ENCODE measurements around the gene FAM236B.
"Not testable (repeated sequence)": the region's sequence is repeated elsewhere in the genome, so short reads cannot be mapped to it uniquely, and the experiment has no call there.

The FAM236B gene

DNA sequence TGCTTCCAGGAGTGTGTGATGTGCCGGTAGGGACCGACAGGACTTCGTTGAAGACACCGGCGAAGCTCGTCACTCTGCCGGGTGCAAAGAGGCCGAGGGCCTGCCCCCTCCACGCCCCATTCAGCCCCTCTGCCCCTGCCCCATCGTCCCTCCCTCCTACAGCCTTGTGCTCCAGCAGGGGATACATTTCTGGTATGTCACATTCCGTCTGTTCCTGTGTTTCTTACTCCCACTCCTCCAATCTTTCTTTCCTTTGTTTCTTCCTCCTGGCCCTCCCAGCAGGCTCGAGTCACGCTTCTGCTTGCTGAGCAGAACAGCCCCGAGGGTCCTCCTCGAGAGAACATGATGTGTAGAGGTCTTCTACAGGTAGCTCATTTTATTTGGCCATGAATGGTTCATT, at the start of gene FAM236B:
FAM236B (minus strand) TSS at position 101 of the 400 bp plus-strand sequence; CDS start at position 1, 100 bp downstream.
- not testable (repeated sequence) for DNase-seq (ENCODE audit: low spot score)

DNA sequence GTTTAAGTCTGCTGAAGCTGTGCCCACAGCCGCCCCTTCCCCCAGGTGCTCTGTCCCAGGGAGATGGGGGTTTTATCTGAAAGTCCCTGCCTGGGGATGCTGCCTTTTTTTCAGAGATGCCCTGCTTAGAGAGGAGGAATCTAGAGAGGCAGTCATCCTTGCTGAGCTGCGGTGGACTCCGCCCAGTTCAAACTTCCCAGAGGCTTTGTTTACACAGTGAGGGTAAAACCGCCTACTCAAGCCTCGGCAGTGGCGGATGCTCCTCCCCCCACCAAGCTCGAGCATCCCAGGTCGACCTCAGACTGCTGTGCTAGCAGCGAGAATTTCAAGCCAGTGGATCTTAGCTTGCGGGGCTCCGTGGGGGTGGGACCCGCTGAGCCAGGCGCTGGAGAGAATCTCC, 48.2 kb upstream of the FAM236B start:
- not testable (repeated sequence) for DNase-seq (ENCODE audit: low spot score)

DNA sequence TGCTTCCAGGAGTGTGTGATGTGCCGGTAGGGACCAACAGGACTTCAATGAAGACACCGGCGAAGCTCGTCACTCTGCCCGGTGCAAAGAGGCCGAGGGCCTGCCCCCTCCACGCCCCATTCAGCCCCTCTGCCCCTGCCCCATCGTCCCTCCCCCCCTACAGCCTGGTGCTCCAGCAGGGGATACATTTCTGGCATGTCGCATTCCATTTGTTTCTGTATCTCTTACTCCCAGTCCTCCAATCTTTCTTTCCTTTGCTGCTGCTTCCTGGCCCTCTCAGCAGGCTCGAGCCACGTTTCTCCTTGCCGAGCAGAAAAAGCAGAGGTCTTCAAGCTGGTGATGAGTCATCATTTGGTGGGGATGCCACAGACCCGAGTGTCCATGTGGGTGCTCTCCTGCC, 25.6 kb upstream of the FAM236B start, which contains the start of gene FAM236D:
FAM236D (minus strand) TSS at position 101 of the 400 bp plus-strand sequence; CDS start at position 1, 100 bp downstream.
- not testable (repeated sequence) for DNase-seq (ENCODE audit: low spot score)

DNA sequence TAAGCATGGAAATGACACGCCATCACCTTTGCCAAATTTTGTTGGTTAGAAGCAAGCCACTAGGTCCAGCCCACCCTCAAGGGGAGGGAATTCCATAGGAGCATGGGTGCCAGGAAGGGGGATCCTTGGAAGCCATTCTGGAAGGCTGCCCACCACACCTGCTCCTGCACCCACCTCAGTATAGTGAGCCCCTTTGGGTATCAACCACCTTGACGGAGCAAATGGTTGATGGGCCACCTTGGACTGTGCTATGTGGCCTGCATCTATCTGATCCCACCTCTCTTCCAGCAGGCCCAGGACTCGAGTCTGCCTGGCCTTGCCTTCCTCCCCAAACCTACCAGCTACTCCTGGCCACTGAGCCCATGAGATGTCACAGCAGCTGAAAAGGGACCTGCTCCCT, 7.9 kb upstream of the FAM236B start:
- DNase-seq (ENCODE audit: low spot score), result not testable (repeated sequence)

DNA sequence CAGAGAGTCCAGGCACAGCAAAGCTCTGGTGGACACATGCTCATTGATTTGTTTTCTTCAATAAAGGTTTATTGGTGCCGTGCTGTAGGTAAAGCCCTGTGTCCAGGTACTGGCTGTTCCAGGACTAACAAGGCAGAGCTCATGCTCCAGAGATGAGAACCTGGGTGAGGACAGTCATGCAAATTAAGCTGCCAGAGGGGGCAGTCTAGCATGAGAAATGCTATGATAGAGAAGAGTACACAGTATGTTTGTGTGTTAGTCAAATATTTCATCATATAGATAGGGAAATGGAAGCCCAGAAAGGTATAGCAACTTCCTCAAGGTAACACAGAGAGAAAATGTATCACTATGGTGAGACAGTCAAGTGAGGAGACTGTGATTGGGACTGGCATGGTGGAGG, 5.7 kb upstream of the FAM236B start:
- DNase-seq (ENCODE audit: low spot score), result not testable (repeated sequence)

DNA sequence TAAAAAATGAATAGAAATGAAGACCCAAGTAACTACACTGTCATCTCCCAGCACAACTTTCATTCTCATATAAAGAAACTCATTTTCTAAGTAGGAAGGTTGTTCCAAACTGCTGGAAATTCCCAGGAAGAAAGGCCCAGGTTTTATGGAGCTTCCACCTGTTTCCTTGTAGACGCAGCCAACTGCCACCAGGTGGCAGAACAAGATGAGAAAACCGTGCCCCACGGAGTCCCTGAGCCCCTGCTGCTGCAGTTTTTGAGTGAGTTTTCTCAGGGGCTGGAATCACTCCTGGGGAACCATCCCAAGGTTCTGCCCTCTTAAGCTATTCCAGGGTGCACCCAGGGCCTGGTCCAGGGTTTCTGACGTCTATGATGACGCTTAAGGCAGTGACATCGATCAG, 1.5 kb upstream of the FAM236B start:
- DNase-seq (ENCODE audit: low spot score), result not testable (repeated sequence)

DNA sequence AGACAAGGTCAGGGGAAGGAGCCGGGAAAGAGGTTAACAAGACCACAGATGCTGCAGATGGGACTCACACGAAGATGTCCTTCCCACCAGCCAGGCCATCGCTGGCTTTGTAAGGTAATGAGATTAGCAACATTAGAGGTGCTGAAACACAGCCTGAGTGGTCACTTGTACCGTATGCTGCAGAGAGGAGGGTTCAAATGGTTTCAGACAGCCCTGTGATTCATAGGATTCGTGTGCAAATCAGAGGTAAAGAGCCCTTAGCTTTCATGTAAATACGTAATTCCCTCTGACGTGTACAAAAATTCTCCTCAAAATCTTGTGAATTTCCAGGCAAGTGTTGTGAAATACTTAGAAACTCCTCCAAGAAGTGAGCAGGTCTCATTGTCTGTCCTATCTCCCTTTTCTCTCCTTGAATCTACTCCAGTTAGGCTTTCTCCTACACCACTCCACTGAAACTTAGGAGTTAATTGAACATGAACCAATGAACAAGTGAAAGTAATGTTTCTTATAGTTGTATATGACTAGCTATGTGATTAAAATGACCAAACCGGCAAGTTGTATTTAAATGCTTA, 991 bp upstream of the FAM236B start:
- DNase-seq (ENCODE audit: low spot score), result not testable (repeated sequence)

DNA sequence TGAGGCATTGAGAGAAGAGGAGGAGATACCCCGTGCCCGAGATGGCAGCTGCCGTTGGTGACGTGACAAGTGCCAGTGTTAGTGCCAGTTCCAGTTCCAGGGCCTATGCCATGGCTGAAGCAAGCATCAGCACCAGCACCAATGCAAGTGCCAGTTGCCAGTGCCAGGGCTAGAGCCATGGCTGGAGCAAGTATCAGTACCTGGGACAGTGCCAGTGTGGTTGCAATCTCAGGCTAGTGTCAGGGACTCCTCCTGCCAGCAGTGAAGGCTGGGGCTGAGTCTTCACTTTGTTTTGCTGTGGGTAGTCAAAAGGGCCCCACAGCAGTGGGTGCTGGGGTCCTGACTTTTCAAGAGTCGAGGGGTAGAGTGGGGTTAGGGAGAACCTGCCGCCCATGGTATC, 4.3 kb downstream of the FAM236B start:
- not testable (repeated sequence) for DNase-seq (ENCODE audit: low spot score)

DNA sequence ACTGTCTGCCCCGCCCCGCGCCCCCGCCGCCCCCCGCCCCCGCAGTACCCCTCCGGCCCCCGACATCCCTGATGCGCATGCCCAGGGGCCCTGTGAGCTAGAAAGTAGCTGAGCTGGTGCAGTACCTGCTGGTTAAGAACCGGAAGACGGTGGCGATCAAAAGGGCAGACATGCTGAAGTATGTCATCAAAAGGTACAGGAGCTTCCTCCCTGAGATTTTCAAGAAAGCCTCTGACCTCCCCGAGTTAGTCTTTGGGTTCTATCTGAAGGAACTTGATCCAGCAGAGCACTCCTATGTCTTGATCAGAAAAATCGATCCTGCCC, 5.0 kb downstream of the FAM236B start:
- DNase-seq (ENCODE audit: low spot score), result not testable (repeated sequence)

DNA sequence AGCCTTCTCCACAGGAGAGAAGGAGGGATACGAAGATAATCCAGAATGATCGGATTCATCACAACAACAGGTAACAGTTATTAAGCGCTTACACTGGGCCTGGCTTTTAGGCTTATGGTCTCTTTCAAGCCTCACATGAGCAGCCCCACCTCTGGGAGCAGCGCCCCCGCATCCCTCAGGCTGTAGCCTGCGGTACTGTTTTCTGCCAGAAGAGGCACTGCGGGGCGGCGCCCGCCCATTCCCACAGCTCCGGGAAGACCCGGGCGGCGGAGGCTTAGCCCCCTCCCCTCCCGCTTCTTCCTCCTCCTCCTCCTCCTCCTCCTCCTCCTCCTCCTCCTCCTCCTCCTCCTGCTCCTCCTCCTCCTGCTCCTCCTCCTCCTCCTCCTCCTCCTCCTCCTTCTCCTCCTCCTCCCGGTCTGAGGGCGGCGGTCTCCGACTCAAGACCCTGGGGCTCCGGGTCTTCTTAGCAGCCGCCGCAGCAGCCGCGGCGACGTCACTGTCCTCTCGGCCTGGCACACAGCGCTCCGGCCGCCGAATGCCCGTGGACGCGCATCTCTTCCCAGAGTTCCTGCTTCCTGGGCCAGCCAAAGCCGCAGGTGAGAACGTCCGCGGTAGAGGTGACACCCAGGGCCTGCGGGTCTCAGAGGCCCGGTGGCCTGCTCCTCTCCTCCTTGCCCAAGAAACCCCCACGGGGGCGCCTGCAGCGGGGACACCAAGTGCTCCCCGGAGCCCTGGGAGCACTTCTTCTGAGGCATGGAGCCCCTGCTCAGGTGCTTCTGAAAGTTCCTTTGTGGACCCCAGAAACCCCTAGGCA, 5.6 kb downstream of the FAM236B start, which contains the start of gene DMRTC1B:
DMRTC1B (plus strand) TSS at position 238 of the 814 bp plus-strand sequence. CDS start 68,246 bp downstream, outside the sequence.
- not testable (repeated sequence) for DNase-seq (ENCODE audit: low spot score)

DNA sequence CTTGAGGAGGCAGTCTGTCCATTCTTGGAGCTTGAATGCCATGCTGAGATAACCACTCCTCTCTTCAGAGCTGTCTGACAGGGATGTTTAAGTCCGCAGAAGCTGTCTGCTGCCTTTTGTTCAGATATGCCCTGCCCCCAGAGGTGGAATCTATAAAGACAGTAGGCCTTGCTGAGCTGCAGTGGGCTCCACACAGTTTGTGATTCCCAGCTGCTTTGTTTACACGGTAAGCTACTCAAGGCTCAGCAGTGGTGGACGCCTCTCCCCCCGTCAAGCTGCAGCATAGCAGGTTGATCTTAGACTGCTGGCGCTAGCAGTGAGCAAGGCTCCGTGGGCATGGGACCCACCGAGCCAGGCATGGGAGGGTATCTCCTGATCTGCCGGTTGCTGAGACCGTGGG, 22.0 kb downstream of the FAM236B start:
- DNase-seq (ENCODE audit: low spot score), result not testable (repeated sequence)

DNA sequence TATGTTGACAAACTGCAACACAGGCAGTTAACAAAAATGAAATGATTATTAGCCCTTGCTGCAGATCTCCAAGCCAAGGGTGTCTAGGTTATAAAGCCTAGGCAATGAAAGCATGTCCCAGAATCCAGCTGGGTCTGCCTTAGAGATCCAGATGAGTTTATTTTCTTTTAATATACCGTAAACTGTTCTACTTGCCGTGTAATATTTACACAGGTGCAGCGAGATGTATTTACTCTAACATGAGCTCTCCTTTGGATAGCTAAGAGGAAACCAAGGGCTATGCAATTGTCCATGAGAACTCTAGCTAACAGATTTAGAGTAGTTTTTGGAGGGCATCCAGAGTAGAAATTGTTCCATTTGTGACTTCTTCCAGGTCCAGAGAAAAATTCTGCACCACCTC, 33.9 kb downstream of the FAM236B start:
- DNase-seq (ENCODE audit: low spot score), result not testable (repeated sequence)

DNA sequence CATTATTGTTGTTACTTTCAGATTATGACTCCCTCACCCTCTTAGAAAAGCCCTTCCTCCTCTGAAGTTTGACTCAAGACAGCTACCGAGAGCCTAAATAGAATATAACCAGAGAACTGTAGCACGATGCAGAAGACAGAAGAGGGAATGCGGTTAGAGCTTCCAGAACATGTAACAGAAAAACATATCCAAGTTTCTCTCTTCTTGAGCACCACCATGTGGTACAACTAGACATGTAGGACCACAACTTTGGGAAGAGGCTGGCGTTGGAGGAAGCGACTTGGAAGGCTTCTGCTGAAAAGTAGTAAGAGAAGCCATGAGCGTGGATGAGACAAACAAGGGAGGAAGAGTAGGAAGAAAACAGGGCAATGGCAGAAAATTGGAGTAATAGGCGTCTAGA, 36.9 kb downstream of the FAM236B start:
- not testable (repeated sequence) for DNase-seq (ENCODE audit: low spot score)

DNA sequence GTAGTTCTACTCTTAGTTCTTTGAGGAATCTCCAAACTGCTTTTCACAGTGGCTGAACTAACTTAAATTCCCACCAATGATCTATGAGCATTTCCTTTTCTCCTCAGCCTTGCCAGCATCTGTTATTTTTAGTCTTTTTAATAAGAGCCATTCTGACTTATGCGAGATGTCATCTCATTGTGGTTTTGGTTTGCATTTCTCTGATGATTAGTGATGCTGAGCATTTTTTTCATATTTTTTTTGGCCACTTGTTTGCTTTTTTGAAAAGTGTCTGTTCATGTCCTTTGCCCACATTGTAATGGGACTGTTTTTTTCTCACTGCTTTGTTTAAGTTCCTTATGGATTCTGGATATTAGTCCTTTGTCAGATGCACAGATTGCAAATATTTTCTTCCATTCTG, 46.9 kb downstream of the FAM236B start:
- no peak for DNase-seq (ENCODE audit: low spot score)

DNA sequence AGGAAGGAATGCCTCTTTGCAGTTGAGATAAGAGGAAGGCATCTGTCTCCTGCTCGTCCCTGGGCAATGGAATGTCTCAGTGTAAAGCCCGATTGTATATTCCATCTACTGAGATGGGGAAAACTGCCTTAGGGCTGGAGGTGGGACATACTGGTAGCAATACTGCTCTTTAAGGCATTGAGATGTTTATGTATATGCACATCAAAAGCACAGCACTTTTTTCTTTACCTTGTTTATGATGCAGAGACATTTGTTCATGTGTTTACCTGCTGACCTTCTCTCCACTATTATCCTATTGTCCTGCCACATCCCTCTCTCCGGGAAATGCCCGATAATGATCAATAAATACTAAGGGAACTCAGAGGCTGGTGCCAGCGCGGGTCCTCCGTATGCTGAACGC, 48.8 kb downstream of the FAM236B start:
- not testable (repeated sequence) for DNase-seq (ENCODE audit: low spot score)
